ENCODE data around the gene AXIN1.
"Not testable (repeated sequence)": the region's sequence is repeated elsewhere in the genome, so short reads cannot be mapped to it uniquely, and the experiment has no call there.

The AXIN1 gene

GRCh38 chr16:351804-352520 lies 561 bp downstream of the AXIN1 start:
- no peak for DNase-seq

- DNase-seq: no peak
Observed at GRCh38 chr16:350203-350602, 2.3 kb downstream of the AXIN1 start.

GRCh38 chr16:349211-349610 lies 3.3 kb downstream of the AXIN1 start:
- DNase-seq: no peak

- DNase-seq: not testable (repeated sequence)
Observed at GRCh38 chr16:348495-348894, 4.0 kb downstream of the AXIN1 start.

- no peak for DNase-seq
Observed at GRCh38 chr16:347203-347602, 5.3 kb downstream of the AXIN1 start.

- DNase-seq: no peak
Observed at GRCh38 chr16:346587-346986, 5.9 kb downstream of the AXIN1 start.

- no peak for DNase-seq
Observed at GRCh38 chr16:345772-346171, 6.8 kb downstream of the AXIN1 start.

- DNase-seq: no peak
Observed at GRCh38 chr16:342455-343213, 9.9 kb downstream of the AXIN1 start.

- not testable (repeated sequence) for DNase-seq
Observed at GRCh38 chr16:341974-342336, 10.6 kb downstream of the AXIN1 start.

GRCh38 chr16:341095-341973 lies 11.2 kb downstream of the AXIN1 start:
- not testable (repeated sequence) for DNase-seq

- no peak for DNase-seq
Observed at GRCh38 chr16:340370-341091, 12.0 kb downstream of the AXIN1 start.

- no peak for DNase-seq
Observed at GRCh38 chr16:339680-340079, 12.8 kb downstream of the AXIN1 start.

GRCh38 chr16:337975-338575 lies 14.4 kb downstream of the AXIN1 start:
- DNase-seq: no peak

- no peak for DNase-seq
Observed at GRCh38 chr16:337437-337836, 15.1 kb downstream of the AXIN1 start.

- DNase-seq: no peak
Observed at GRCh38 chr16:336269-336668, 16.3 kb downstream of the AXIN1 start.

- DNase-seq: not testable (repeated sequence)
Observed at GRCh38 chr16:334861-335632, 17.5 kb downstream of the AXIN1 start.

- DNase-seq: not testable (repeated sequence)
Observed at GRCh38 chr16:334164-334832, 18.2 kb downstream of the AXIN1 start.

- DNase-seq: no peak
Observed at GRCh38 chr16:333406-334094, 19.0 kb downstream of the AXIN1 start.

GRCh38 chr16:331181-331814 lies 21.2 kb downstream of the AXIN1 start:
- not testable (repeated sequence) for DNase-seq

- no peak for DNase-seq
Observed at GRCh38 chr16:330741-331140, 21.8 kb downstream of the AXIN1 start.

All from activated CD4-positive, alpha-beta T cell treated with anti-CD3 and anti-CD28 coated beads for 1 hour (primary cell).